NT2/D1 (cell line): ENCODE data around the gene EXOC1L.
A peak's percentile ranks its signal among the peaks of the same experiment; 100 is the strongest.

Experiments
- DNase-seq: peaks from one replicate; pipeline ENCODE4 v3.0.0-alpha.2; 2011; ENCODE audit warnings: low read depth, low spot score
- H3K27me3 ChIP-seq: 2 replicates; pipeline ENCODE4 v1.6.0; 2011; ENCODE audit warnings: mild to moderate bottlenecking; ENCODE audit not compliant: insufficient read length, insufficient read depth
- H3K36me3 ChIP-seq: 2 replicates; pipeline ENCODE4 v1.6.1; 2011; ENCODE audit warnings: mild to moderate bottlenecking, low read length, mixed read lengths; ENCODE audit not compliant: insufficient read depth, insufficient read length
- H3K4me1 ChIP-seq: 2 replicates; pipeline ENCODE4 v1.5.1; 2011; ENCODE audit not compliant: insufficient read depth, insufficient read length
- H3K4me3 ChIP-seq: 2 replicates; pipeline ENCODE4 v1.5.1; 2011; ENCODE audit warnings: low read depth; ENCODE audit not compliant: insufficient read length
- H3K9ac ChIP-seq: 2 replicates; pipeline ENCODE4 v1.6.0; 2011; ENCODE audit warnings: low read depth; ENCODE audit not compliant: insufficient read length
- H3K9me3 ChIP-seq: 2 replicates; pipeline ENCODE4 v1.5.1; 2011; ENCODE audit warnings: mild to moderate bottlenecking, low read length; ENCODE audit not compliant: insufficient read depth
- SUZ12 ChIP-seq: IDR thresholded peaks from 2 replicates; pipeline ENCODE4 v1.6.1; 2011; ENCODE audit not compliant: insufficient read length, insufficient read depth; ENCODE audit errors: extremely low read depth
- YY1 ChIP-seq: IDR thresholded peaks from 2 replicates; pipeline ENCODE4 v1.6.1; 2011; ENCODE audit not compliant: insufficient read length, insufficient read depth
- ZNF274 ChIP-seq: IDR thresholded peaks from 2 replicates; pipeline ENCODE4 v1.6.1; 2011; ENCODE audit warnings: mild to moderate bottlenecking, low read depth, low read length

The EXOC1L gene

DNA sequence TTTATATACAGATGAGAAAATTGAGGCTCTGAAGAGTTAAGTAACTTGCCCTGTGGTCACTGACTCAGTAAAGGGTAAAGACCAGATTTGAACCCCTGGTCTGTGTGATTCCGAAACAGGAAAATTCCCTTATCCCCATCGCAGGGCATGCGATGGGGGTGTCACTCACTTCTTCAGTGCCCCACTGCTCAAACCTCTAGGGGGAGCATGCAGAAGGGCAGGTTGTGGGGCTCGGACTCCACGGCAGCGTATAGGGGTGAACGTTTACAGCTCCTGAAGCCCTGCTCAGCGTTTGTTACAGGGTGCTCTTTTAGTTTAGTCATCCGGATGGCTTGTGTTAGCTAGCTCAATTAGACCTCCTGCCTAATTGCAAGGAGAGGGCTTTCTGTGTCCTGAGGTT is 30.1 kb downstream of the EXOC1L start:
- Histone ChIP-seq H3K36me3 (no peaks in the 10 kb centered on the region), H3K9ac (no peak overlapping the region), H3K4me3 (no peak overlapping the region), H3K4me1 (no peaks in the 10 kb centered on the region), H3K27me3 (no peaks in the 10 kb centered on the region), H3K9me3 (peaks cover 6% of the 10 kb centered on the region)
- no peak for DNase-seq
- no peak for TF ChIP-seq ZNF274
- TF ChIP-seq YY1: no peak
- no peak for TF ChIP-seq SUZ12

GRCh38 chr4:55851885-55852284 is 32.3 kb downstream of the EXOC1L start:
- Histone ChIP-seq H3K4me1 (no peaks in the 10 kb centered on the region), H3K9me3 (peaks cover 6% of the 10 kb centered on the region), H3K36me3 (no peaks in the 10 kb centered on the region), H3K4me3 (no peak overlapping the region), H3K27me3 (no peaks in the 10 kb centered on the region), H3K9ac (no peak overlapping the region)
- DNase-seq: no peak
- TF ChIP-seq ZNF274 (no peak), YY1 (no peak), SUZ12 (no peak)

DNA sequence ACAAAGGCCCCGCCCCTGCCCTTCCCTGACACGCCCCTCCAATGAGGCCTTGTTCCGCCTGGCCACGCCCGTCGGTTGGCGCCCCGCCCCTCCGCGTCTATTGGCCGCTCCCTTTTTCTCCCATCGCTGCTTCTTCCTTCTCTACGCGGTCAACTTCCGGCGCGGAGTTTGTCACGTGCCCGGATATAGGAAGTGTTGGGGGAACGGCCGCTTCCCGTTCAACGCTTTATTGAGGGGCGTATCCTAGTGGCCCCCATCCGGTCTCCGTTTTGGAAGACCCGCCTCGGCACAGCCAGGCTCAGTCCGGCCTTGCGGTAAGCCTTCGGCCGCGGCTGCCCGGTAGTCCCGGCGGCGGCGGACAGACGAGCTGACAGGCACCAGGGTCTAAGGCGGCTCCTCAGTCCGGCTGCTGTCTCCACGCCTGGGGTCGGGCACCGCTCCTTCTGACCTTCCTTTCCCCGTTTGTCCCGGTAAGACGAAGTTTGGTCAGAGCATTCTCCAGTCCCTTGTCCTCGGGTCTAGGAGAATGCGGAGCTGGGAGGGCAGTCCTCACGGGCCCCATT is 34.0 kb downstream of the EXOC1L start, which contains the start of gene EXOC1:
Gene EXOC1 (plus strand): TSS at position 165 of the 563 bp plus-strand sequence. CDS start 4,676 bp downstream, outside the sequence.
- no peaks in the 10 kb centered on the region for H3K4me1 ChIP-seq

DNA sequence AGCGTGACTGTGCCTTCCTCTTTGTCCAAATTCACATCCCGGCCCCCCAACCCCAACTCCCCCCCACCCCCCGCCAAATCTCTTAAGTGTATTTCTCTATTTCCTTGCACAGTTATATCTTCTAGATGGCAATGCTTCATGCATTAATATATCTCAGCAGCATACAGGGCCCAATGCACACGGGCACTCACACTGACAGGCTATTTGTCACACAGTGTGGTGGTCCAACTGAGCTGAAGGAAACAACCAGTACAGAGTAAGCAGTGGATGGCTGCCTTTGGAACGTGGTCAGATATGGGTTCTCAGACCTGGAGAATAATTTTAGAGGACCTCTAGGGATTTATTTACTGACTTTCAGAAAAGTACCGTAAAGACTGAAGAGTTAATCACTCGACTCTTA is 34.5 kb downstream of the EXOC1L start:
- Histone ChIP-seq H3K9me3 (peaks cover 6% of the 10 kb centered on the region), H3K9ac (peak overlapping the region; percentile 90), H3K4me3 (peak overlapping the region; percentile 89), H3K4me1 (no peaks in the 10 kb centered on the region), H3K27me3 (no peaks in the 10 kb centered on the region), H3K36me3 (no peaks in the 10 kb centered on the region)
- TF ChIP-seq YY1 (no peak), SUZ12 (no peak), ZNF274 (no peak)
- DNase-seq: no peak

More for the DNA sequence above, 34.0 kb downstream of the EXOC1L start, which contains the start of gene EXOC1:
- Histone ChIP-seq H3K4me3 (peak within 1 kb of the TSS; percentile 89), H3K9me3 (peaks cover 6% of the 10 kb centered on the region), H3K36me3 (no peaks in the 10 kb centered on the region), H3K27me3 (no peaks in the 10 kb centered on the region), H3K9ac (peak within 1 kb of the TSS; percentile 90)
- no peak for TF ChIP-seq ZNF274
- no peak for TF ChIP-seq SUZ12
- TF ChIP-seq YY1: no peak
- peak; percentile 90 for DNase-seq

GRCh38 chr4:55857586-55857985 is 38.0 kb downstream of the EXOC1L start:
- H3K4me1 ChIP-seq: no peaks in the 10 kb centered on the region
- peaks cover 8% of the 10 kb centered on the region for H3K36me3 ChIP-seq
- DNase-seq: no peak
- H3K27me3 ChIP-seq: no peaks in the 10 kb centered on the region
- H3K9me3 ChIP-seq: peaks cover 6% of the 10 kb centered on the region
- no peak overlapping the region for H3K9ac ChIP-seq
- TF ChIP-seq YY1 (no peak), SUZ12 (no peak)
- no peak overlapping the region for H3K4me3 ChIP-seq

GRCh38 chr4:55859711-55860110 is 40.1 kb downstream of the EXOC1L start:
- Histone ChIP-seq H3K36me3 (peaks cover 15% of the 10 kb centered on the region), H3K9ac (no peak overlapping the region), H3K4me1 (no peaks in the 10 kb centered on the region), H3K27me3 (no peaks in the 10 kb centered on the region), H3K9me3 (no peaks in the 10 kb centered on the region; the same call in 1 of the 2 replicates), H3K4me3 (no peak overlapping the region)
- DNase-seq: no peak
- TF ChIP-seq YY1 (no peak), ZNF274 (no peak), SUZ12 (no peak)

DNA sequence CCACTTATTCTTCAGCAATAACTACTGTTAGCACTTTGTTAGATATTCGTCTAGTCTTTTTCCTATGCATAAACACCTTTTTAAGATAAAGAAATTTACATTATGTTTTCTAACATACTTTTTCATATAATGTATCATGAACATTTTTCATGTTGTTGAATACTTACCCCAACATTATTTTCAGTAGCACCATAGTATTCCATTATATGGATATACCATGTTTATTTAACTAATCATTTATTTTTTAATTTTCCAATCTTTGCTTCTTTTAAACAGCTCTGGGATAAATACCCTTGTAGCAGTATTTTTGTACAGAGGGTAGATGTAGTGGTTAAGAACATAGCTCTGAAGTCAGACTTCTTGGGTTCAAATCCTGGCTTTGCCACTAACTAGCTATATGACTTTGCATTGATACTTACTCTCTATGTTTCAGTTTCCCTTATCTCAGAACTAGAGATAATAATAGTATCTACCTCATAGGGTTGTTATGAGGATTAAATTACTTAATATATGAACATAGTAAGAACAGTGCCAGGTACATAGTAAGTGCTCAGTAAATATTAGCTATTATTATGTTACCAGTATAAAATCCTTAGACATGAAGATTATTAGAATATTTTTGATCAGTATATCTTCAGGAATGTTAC is 45.1 kb downstream of the EXOC1L start:
- H3K4me3 ChIP-seq: no peak overlapping the region
- H3K4me1 ChIP-seq: no peaks in the 10 kb centered on the region
- peaks cover 30% of the 10 kb centered on the region for H3K36me3 ChIP-seq
- DNase-seq: no peak
- H3K9me3 ChIP-seq: peaks cover 8% of the 10 kb centered on the region; the same call in 1 of the 2 replicates
- H3K9ac ChIP-seq: no peak overlapping the region
- H3K27me3 ChIP-seq: no peaks in the 10 kb centered on the region
- TF ChIP-seq SUZ12 (no peak), YY1 (no peak), ZNF274 (no peak)
